Stimulated activated CD8-positive, alpha-beta memory T cell treated with anti-CD3 and anti-CD28 coated beads, Interleukin-4, amount 100 ng/mL, for 4 hours (primary cell): ENCODE results near the gene COPG2.

ENCODE experiments used
- DNase-seq, 2 donors: peaks; one replicate each; pipeline ENCODE4 v3.0.0-alpha.2; 2020; ENCODE audit warnings: low read depth in 2 of 2, low spot score in 1 of 2

COPG2 gene

DNA sequence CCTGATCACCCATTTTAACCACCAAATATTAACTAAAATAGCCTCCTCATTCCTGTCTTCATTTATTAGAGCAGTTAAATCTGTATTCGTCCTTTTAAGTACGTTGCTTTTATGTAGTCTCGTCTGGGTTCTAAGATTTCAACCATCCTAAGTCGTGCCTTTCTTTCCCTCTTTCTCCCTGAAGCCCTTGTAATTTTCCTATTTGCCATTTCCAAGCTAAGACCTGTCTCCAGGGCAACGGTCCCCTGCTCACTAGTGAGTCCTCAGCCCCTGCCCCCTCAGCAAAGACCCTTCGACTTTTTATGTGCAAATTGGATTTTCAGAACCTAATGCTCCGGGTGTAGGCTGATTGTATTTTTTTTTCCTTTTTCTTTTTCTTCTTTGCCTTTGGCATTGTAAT lies 192.8 kb downstream of the COPG2 start:
- no peak for DNase-seq

DNA sequence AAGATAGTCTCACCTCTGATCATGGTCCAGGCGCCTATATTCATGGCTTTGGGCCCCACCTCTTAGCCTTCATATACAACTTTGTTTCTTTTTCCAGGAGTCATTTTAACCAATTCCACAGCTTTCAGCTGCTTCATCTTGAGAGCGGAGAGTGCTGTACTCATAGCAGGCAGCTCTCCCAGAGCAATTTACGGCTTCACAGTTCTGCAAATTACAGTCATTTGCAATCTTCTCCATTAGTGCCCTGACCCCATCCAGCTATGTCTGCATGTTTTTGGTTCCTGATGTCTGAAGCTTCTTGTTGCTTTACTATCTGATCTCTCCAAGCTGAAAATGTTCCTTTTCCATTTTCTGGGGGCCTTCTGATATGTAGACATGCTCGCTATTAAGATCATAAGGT lies 194.7 kb downstream of the COPG2 start:
- no peak for DNase-seq

GRCh38 chr7:130473289-130473688 lies 195.3 kb downstream of the COPG2 start:
- DNase-seq: no peak

DNA sequence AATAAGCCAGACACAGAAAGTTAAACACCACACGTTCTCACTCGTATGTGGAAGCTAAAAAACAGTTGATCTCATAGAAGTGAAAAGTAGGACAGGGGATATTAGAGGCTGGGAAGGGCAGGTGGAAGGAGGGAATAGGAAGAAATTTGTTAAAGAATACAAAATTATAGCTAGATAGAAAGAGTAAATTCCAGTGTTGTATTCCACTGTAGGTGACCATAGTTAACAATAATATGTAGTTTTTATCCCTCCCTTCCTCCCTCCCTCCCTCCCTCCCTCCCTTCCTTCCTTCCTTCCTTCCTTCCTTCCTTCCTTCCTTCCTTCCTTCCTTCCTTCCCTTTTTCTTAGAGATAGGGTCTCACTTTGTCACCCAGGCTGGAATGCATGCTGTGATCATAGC lies 196.6 kb downstream of the COPG2 start:
- no peak for DNase-seq

- DNase-seq: no peak
Observed at GRCh38 chr7:130468612-130469011, 199.9 kb downstream of the COPG2 start.

DNA sequence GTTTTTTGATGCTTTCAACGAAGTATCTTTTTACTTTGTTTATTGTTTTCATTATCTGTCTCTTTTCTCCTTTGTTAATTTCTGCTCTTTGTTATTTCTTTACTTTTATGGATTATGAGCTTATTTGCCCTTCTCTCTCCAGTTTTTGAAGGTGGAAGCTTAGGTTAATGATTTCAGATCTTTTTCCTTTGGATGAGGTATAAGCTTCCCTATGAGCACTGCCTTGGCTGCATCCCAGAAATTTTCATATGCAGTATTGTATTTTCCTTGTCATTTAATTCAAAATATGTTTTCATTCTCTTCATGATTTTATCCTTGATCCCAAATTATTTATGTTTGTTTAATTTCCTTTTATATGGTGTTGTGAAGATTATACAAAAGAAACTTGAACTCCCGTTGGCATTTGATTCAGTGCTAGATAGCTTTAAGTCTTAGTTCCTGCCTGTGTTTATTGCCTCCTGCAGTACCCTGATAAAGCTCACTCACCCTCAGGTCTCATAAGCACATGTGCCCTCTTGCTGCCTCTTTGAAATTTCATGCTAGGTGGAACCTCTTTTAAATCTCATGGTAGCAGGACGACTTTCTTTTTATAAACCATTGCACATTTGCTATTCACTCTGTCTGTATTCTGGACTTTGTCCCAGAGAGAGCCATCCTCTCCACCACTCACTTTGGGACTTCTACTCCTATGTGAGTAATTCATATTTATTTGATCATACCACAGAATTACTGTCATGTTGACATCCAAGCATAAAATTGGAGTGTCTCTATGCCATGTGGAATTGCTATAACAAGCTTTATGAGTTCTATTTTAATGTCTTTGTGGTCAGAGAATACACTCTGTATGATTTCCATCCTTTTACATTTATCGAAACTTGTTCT lies 204.8 kb downstream of the COPG2 start:
- no peak for DNase-seq

DNA sequence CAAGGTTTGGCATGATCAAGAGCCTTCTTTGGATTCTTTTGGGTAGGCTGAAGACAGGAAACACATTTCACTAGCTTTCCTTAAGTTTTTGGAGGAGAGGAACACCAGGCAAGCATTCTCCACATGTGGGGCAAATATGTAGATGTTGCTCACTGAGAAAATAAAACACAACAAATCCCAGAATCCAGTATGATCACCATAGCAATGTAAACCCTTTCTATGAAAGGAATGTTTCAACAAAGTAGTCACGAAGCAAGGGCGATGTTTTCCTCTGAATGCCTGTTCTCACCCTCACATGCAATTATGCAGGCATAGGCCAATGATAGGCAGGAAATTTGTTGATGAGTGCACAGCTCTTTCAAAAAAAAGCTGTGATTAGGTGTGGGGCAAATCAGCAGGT lies 207.3 kb downstream of the COPG2 start:
- DNase-seq: no peak

DNA sequence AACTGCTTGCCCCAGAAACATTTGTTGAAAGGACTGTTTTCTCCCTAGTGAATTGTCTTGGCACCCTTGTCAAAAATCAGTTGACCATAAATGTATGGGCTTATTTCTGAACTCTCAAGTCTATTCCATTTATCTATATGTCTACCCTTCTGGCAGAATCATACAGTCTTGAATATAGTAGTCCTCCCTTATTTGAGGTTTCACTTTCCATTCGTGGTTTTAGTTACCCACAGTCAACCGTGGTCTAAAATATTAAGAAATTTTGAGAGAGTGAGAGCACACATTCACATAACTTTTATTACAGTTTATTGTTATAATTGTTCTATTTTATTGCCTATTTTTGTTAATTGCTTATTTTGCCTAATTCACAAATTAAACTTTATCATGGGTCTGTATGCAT lies 210.3 kb downstream of the COPG2 start:
- DNase-seq: no peak
